ENCODE data around the gene MCM10.

DNA sequence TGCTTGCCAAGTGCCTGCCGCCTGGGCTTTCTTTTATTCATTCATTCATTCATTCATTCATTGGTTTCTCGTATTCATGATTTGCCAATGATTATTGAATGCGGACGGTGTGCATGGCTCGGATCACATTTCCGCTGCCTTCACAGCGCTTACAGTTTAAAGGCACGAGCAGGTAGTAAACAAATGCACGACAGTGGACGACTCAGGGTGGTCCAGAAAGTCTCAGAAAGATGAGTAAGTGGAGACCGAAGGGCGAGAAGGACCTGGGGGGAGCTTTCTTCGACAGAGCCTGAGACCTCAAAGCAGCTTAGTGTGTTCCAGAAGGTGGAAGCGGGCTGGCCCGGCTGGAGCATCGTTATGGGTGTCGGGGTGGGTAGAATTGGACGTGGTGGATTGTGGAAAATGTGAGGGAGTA lies 506 bp downstream of the MCM10 start:
- TF ChIP-seq POLR2AphosphoS5 (IDR thresholded peaks at IDR 0.05; ENCODE audit: insufficient read depth, low read depth, low read length) (no peak), EZH2 (IDR thresholded peaks at IDR 0.05; ENCODE audit: borderline replicate concordance, low read depth, low read length, severe bottlenecking) (no peak), GATA2 (IDR thresholded peaks at IDR 0.05; ENCODE audit: insufficient read depth, insufficient read length, low read depth, low read length) (no peak), POLR2A (IDR thresholded peaks at IDR 0.05; ENCODE audit: low read depth, low read length) (no peak)
- TF ChIP-seq, protein P1, sequence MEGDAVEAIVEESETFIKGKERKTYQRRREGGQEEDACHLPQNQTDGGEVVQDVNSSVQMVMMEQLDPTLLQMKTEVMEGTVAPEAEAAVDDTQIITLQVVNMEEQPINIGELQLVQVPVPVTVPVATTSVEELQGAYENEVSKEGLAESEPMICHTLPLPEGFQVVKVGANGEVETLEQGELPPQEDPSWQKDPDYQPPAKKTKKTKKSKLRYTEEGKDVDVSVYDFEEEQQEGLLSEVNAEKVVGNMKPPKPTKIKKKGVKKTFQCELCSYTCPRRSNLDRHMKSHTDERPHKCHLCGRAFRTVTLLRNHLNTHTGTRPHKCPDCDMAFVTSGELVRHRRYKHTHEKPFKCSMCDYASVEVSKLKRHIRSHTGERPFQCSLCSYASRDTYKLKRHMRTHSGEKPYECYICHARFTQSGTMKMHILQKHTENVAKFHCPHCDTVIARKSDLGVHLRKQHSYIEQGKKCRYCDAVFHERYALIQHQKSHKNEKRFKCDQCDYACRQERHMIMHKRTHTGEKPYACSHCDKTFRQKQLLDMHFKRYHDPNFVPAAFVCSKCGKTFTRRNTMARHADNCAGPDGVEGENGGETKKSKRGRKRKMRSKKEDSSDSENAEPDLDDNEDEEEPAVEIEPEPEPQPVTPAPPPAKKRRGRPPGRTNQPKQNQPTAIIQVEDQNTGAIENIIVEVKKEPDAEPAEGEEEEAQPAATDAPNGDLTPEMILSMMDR (IDR thresholded peaks at IDR 0.05; ENCODE audit: extremely low read depth in 1 of 2, insufficient read depth in 1 of 2, low read depth in 1 of 2, low read length in 2 of 2) = no peak

All from endothelial cell of umbilical vein (primary cell).